Keratinocyte (primary cell): ENCODE data around the gene RANBP3. TPM values are rescaled to one million over a fixed set of nuclear protein-coding genes. Genes with fewer than 3 reads are reported as not detected.
A peak's percentile ranks its signal among the peaks of the same experiment; 100 is the strongest.

Experiments used
- DNase-seq: peaks from one replicate; pipeline ENCODE4 v3.0.0-alpha.2; 2011; ENCODE audit warnings: low read depth, missing footprints, low spot score
- FAIRE-seq: peaks from 2 replicates; lab custom pipeline; 2011; peaks lifted over from hg19 to GRCh38; lab: Jason Lieb, UNC
- H2AFZ ChIP-seq: 2 replicates; pipeline ENCODE4 v1.6.0; 2012; ENCODE audit warnings: low read length, control low read depth, inconsistent platforms; ENCODE audit not compliant: control insufficient read depth
- H3K27ac ChIP-seq: 2 replicates; pipeline ENCODE4 v1.5.1; 2011; ENCODE audit warnings: low read length; ENCODE audit not compliant: control insufficient read depth, insufficient read depth
- H3K27me3 ChIP-seq: 3 replicates; pipeline ENCODE4 v1.6.0; 2011; ENCODE audit warnings: low read length; ENCODE audit not compliant: control insufficient read depth, insufficient read depth; ENCODE audit errors: extremely low read depth
- H3K36me3 ChIP-seq, 2 experiments: 2 replicates in 1 of 2; 3 replicates in 1 of 2; pipeline ENCODE4 v1.5.1; 2011; ENCODE audit warnings: low read length in 2 of 2, mild to moderate bottlenecking in 1 of 2; ENCODE audit not compliant: control insufficient read depth in 2 of 2, insufficient read depth in 2 of 2; ENCODE audit errors: extremely low read depth in 1 of 2
- H3K4me1 ChIP-seq: 3 replicates; pipeline ENCODE4 v1.5.1; 2011; ENCODE audit warnings: low read length; ENCODE audit not compliant: control insufficient read depth, insufficient read depth; ENCODE audit errors: extremely low read depth
- H3K4me2 ChIP-seq: 3 replicates; pipeline ENCODE4 v1.6.0; 2011; ENCODE audit warnings: low read depth, low read length; ENCODE audit not compliant: control insufficient read depth, insufficient read depth; ENCODE audit errors: extremely low read depth
- H3K4me3 ChIP-seq, 3 experiments: fragments of 200-600 bp in 1 of 3; sonication (generic) in 1 of 3; 2 replicates in 2 of 3; 3 replicates in 1 of 3; pipeline ENCODE4 v1.5.1; 2011 to 2016; ENCODE audit warnings: low read length in 3 of 3, mild to moderate bottlenecking in 3 of 3, control low read depth in 2 of 3, inconsistent platforms in 1 of 3, low read depth in 1 of 3, mixed read lengths in 1 of 3, mixed run types in 1 of 3, moderate library complexity in 1 of 3; ENCODE audit not compliant: control insufficient read depth in 2 of 3, insufficient read depth in 2 of 3; ENCODE audit errors: extremely low read depth in 1 of 3
- H3K79me2 ChIP-seq: 2 replicates; pipeline ENCODE4 v1.6.0; 2012; ENCODE audit warnings: low read length; ENCODE audit not compliant: control insufficient read depth, insufficient read depth
- H3K9ac ChIP-seq: 3 replicates; pipeline ENCODE4 v1.6.0; 2011; ENCODE audit warnings: low read length; ENCODE audit not compliant: control insufficient read depth, insufficient read depth; ENCODE audit errors: extremely low read depth
- H3K9me1 ChIP-seq: 3 replicates; pipeline ENCODE4 v1.6.0; 2011; ENCODE audit warnings: low read length; ENCODE audit not compliant: control insufficient read depth, insufficient read depth; ENCODE audit errors: extremely low read depth
- H3K9me3 ChIP-seq: 2 replicates; pipeline ENCODE4 v1.5.1; 2012; ENCODE audit warnings: low read depth, low read length; ENCODE audit not compliant: control insufficient read depth
- H4K20me1 ChIP-seq: 3 replicates; pipeline ENCODE4 v1.6.0; 2011; ENCODE audit warnings: low read length; ENCODE audit not compliant: control insufficient read depth, insufficient read depth; ENCODE audit errors: extremely low read depth
- CTCF ChIP-seq, 3 experiments: IDR thresholded peaks in 1 of 3; conservative IDR thresholded peaks in 1 of 3; optimal IDR thresholded peaks in 1 of 3; 2 replicates in 2 of 3; 3 replicates in 1 of 3; pipeline versions ENCODE3 to v1.5.1; 2011; ENCODE audit warnings: low read length in 3 of 3, mild to moderate bottlenecking in 3 of 3, moderate library complexity in 2 of 3, control low read depth in 1 of 3, inconsistent platforms in 1 of 3; ENCODE audit not compliant: insufficient read depth in 2 of 3; ENCODE audit errors: extremely low read depth in 1 of 3
- EZH2 ChIP-seq: IDR thresholded peaks from one replicate; pipeline ENCODE4 v1.6.1; 2012; ENCODE audit warnings: inconsistent platforms, mild to moderate bottlenecking, low read length, moderate library complexity
- dilution Hi-C: fragments of 300-500 bp; cut with MboI; formaldehyde crosslinking; loops from one replicate; pipeline ENCODE4 v1.7.0; 2020; ENCODE audit warnings: low sequenced_read_pairs; ENCODE audit not compliant: extremely low pct_ligation_motif_present
- polyA plus RNA-seq, 5 experiments: library from polyadenylated mRNA; depleted of rRNA in 3 of 5; stranded (reverse) in 3 of 5; stranded (forward) in 1 of 5; unstranded in 1 of 5; fragments of >200 nt; gene quantifications; 1 replicate in 1 of 5; 2 replicates in 3 of 5; 3 replicates in 1 of 5; pipeline versions ENCODE4 v1.2.1 to v1.2.3, GENCODE V29; 2011 to 2012; ENCODE audit warnings: missing spikeins in 2 of 5, low read depth in 1 of 5, low replicate concordance in 1 of 5

RANBP3 gene
- polyA plus RNA-seq, 1 donor (not counting 4 experiments of a cell fraction or from before 2014, with no cell fraction given): 36.4 TPM

- FAIRE-seq: no peak
- peaks cover 18% of the 10 kb centered on the region for H3K4me1 ChIP-seq
These were observed 80.6 kb downstream of the RANBP3 start for GRCh38 chr19:5897189-5897969.

GRCh38 chr19:5896365-5897076, 81.4 kb downstream of the RANBP3 start:
- no peak for FAIRE-seq
- no peaks in the 10 kb centered on the region for H3K27me3 ChIP-seq
- TF ChIP-seq CTCF (optimal IDR thresholded peaks at IDR 0.05 in 1 of 3, IDR thresholded peaks at IDR 0.05 in 1 of 3, conservative IDR thresholded peaks at IDR 0.05 in 1 of 3; ENCODE audit: extremely low read depth in 1 of 3, insufficient read depth in 2 of 3, low read length in 3 of 3) (no peak), EZH2 (no peak)
- peaks cover 2% of the 10 kb centered on the region for H4K20me1 ChIP-seq
- peaks cover 29% of the 10 kb centered on the region for H3K79me2 ChIP-seq
- no peak for DNase-seq
- no peak overlapping the region for H3K4me3 ChIP-seq
- no peak overlapping the region for H3K4me2 ChIP-seq
- no peaks in the 10 kb centered on the region for H3K9me1 ChIP-seq
- H3K9ac ChIP-seq: no peak overlapping the region
- H2AFZ ChIP-seq: no peak overlapping the region
- dilution Hi-C loops: no loop called here
- peaks cover 18% of the 10 kb centered on the region for H3K4me1 ChIP-seq
- H3K27ac ChIP-seq: no peak overlapping the region
- no peaks in the 10 kb centered on the region for H3K9me3 ChIP-seq
- H3K36me3 ChIP-seq: peaks cover 17 to 22% of the 10 kb centered on the region in 2 experiments

More at GRCh38 chr19:5897189-5897969, 80.6 kb downstream of the RANBP3 start:
- no peak for DNase-seq
- Histone ChIP-seq H3K4me3 (no peak overlapping the region), H3K9me1 (no peaks in the 10 kb centered on the region), H3K9ac (no peak overlapping the region), H3K36me3 (peaks cover 17 to 22% of the 10 kb centered on the region in 2 experiments), H3K79me2 (peaks cover 36% of the 10 kb centered on the region), H3K4me2 (no peak overlapping the region), H2AFZ (no peak overlapping the region), H3K27ac (no peak overlapping the region), H3K9me3 (no peaks in the 10 kb centered on the region), H4K20me1 (peaks cover 2% of the 10 kb centered on the region), H3K27me3 (no peaks in the 10 kb centered on the region)
- dilution Hi-C loops: no loop called here
- TF ChIP-seq EZH2: no peak
- peak in 2 of 3 experiments; percentile 10 to 11 for TF ChIP-seq CTCF (optimal IDR thresholded peaks at IDR 0.05 in 1 of 3, IDR thresholded peaks at IDR 0.05 in 1 of 3, conservative IDR thresholded peaks at IDR 0.05 in 1 of 3; ENCODE audit: extremely low read depth in 1 of 3, insufficient read depth in 2 of 3, low read length in 3 of 3)
